SKM-1 (cell line): ENCODE measurements around the gene CORO2B.

Experiments
- DNase-seq: peaks from one replicate; lab custom pipeline; 2025; ENCODE audit not compliant: unreplicated experiment; lab: John Stamatoyannopoulos, UW

The CORO2B gene

GRCh38 chr15:68553994-68554720 is 24.6 kb upstream of the CORO2B start:
- DNase-seq: peak; percentile 64

- no peak for DNase-seq
Observed at GRCh38 chr15:68554721-68555678, 23.8 kb upstream of the CORO2B start.

GRCh38 chr15:68555679-68556037 is 23.1 kb upstream of the CORO2B start:
- no peak for DNase-seq

- DNase-seq: no peak
Observed at GRCh38 chr15:68556139-68556990, 22.4 kb upstream of the CORO2B start.

- no peak for DNase-seq
Observed at GRCh38 chr15:68557469-68558317, 21.1 kb upstream of the CORO2B start.

GRCh38 chr15:68558318-68559305 is 20.2 kb upstream of the CORO2B start:
- DNase-seq: no peak

- DNase-seq: peak; percentile 51
Observed at GRCh38 chr15:68559345-68560310, 19.2 kb upstream of the CORO2B start.

- DNase-seq: no peak
Observed at GRCh38 chr15:68560501-68561113, 18.2 kb upstream of the CORO2B start.

- DNase-seq: no peak
Observed at GRCh38 chr15:68561171-68561900, 17.5 kb upstream of the CORO2B start.

- no peak for DNase-seq
Observed at GRCh38 chr15:68561901-68562300, 16.9 kb upstream of the CORO2B start.

- DNase-seq: no peak
Observed at GRCh38 chr15:68564173-68564572, 14.6 kb upstream of the CORO2B start.

- no peak for DNase-seq
Observed at GRCh38 chr15:68565234-68565633, 13.6 kb upstream of the CORO2B start.

GRCh38 chr15:68565726-68566125 is 13.1 kb upstream of the CORO2B start:
- DNase-seq: no peak

- no peak for DNase-seq
Observed at GRCh38 chr15:68566377-68566954, 12.3 kb upstream of the CORO2B start.

GRCh38 chr15:68567345-68567744 is 11.4 kb upstream of the CORO2B start:
- no peak for DNase-seq

GRCh38 chr15:68570974-68571373 is 7.8 kb upstream of the CORO2B start:
- DNase-seq: no peak

- DNase-seq: no peak
Observed at GRCh38 chr15:68571582-68571981, 7.2 kb upstream of the CORO2B start.
